Ectodermal cell (in vitro differentiated cells): ENCODE measurements around the gene THRA.
"Not testable (repeated sequence)": the region's sequence is repeated elsewhere in the genome, so short reads cannot be mapped to it uniquely, and the experiment has no call there.

ENCODE experiments used
- H3K27ac ChIP-seq: 2 replicates; pipeline ENCODE4 v1.7.0; 2013; ENCODE audit warnings: mild to moderate bottlenecking, low read depth, low read length; ENCODE audit not compliant: insufficient read depth, poor library complexity, severe bottlenecking
- H3K27me3 ChIP-seq: 2 replicates; pipeline ENCODE4 v1.7.0; 2013; ENCODE audit warnings: mild to moderate bottlenecking, low read length; ENCODE audit not compliant: insufficient read depth, control insufficient read depth, poor library complexity, severe bottlenecking
- H3K36me3 ChIP-seq: one replicate; pipeline ENCODE4 v1.7.0; 2013; ENCODE audit warnings: low read length; ENCODE audit not compliant: control insufficient read depth, insufficient read depth
- H3K4me1 ChIP-seq: one replicate; pipeline ENCODE4 v1.7.0; 2013; ENCODE audit warnings: low read length; ENCODE audit not compliant: control insufficient read depth, insufficient read depth
- H3K4me3 ChIP-seq: 2 replicates; pipeline ENCODE4 v1.7.0; 2013; ENCODE audit warnings: low read depth, low read length, control low read depth; ENCODE audit not compliant: insufficient read depth
- H3K9me3 ChIP-seq: 2 replicates; pipeline ENCODE4 v1.7.0; 2013; ENCODE audit warnings: mild to moderate bottlenecking, low read length, moderate library complexity; ENCODE audit not compliant: control insufficient read depth
- WGBS, 2 experiments: methylation state at CpG; one replicate each; pipeline ENCODE4 v1.1.7; 2013; ENCODE audit warnings: missing lambda C conversion rate in 2 of 2; 5-methylcytosine and 5-hydroxymethylcytosine counted together

The THRA gene

GRCh38 chr17:40139566-40140058, 76.8 kb downstream of the THRA start:
- Histone ChIP-seq H3K4me1 (no peaks in the 10 kb centered on the region), H3K4me3 (peak overlapping the region; percentile 77), H3K27me3 (no peaks in the 10 kb centered on the region), H3K9me3 (no peaks in the 10 kb centered on the region), H3K36me3 (peaks cover 33% of the 10 kb centered on the region), H3K27ac (peak overlapping the region; percentile 79)
- 55 to 58% methylated on average over 14 of the region's 14 CpGs for WGBS, 2 experiments

- H3K27ac ChIP-seq, H3K9me3 ChIP-seq, H3K27me3 ChIP-seq, H3K4me3 ChIP-seq, H3K4me1 ChIP-seq: not testable (repeated sequence)
- 94 to 96% methylated on average over 3 of the region's 3 CpGs for WGBS, 2 experiments
- peaks cover 22% of the 10 kb centered on the region for H3K36me3 ChIP-seq
These were observed 80.4 kb downstream of the THRA start for GRCh38 chr17:40143166-40143565.
